IMR-90 (cell line): ENCODE results near the gene ERCC8. TPM values are rescaled to one million over a fixed set of nuclear protein-coding genes. Genes with fewer than 3 reads are reported as not detected.

Source experiments
- ATAC-seq: fragments of 200-7000 bp; cut with Tn5 transposase; 2 replicates; pipeline ENCODE4 v1.9.1; 2020; ENCODE audit warnings: low read depth, mild to moderate bottlenecking, moderate library complexity
- BruUV-seq: library from RNA; stranded (reverse); fragments of 400-500 nt; replicated peaks from 2 replicates; lab custom pipeline; 2021; lab: Mats Ljungman, UMichigan
- CTCF ChIA-PET: fragments of 300-600 bp; formaldehyde crosslinking; extraction: SDS; loops from one replicate; lab custom pipeline; 2021; ENCODE audit warnings: antibody characterized with exemption; lab: Yijun Ruan, JAX
- POLR2A ChIA-PET: fragments of 300-600 bp; sonication (Branson Sonifier 250); formaldehyde crosslinking; loops from one replicate; lab custom pipeline; 2022; ENCODE audit warnings: antibody characterized with exemption; ENCODE audit not compliant: unreplicated experiment; lab: Charles Lee
- DNase-seq: peaks from one replicate; pipeline ENCODE4 v3.0.0; 2013
- H2AFZ ChIP-seq: replicated peaks from 2 replicates; pipeline ENCODE3; 2013; ENCODE audit warnings: low read length, mild to moderate bottlenecking; ENCODE audit not compliant: poor library complexity
- H2AK5ac ChIP-seq: 2 replicates; pipeline ENCODE4 v1.6.1; 2013; ENCODE audit warnings: low read depth, low read length, inconsistent platforms
- H2AK9ac ChIP-seq: replicated peaks from 2 replicates; pipeline ENCODE3; 2013; ENCODE audit warnings: mild to moderate bottlenecking, low read depth, low read length, moderate library complexity; ENCODE audit not compliant: poor library complexity
- H2BK120ac ChIP-seq: 2 replicates; pipeline ENCODE4 v1.6.1; 2013; ENCODE audit warnings: low read depth, low read length, inconsistent platforms
- H2BK15ac ChIP-seq: 3 replicates; pipeline ENCODE4 v1.6.1; 2013; ENCODE audit warnings: low read depth, low read length, inconsistent platforms
- H2BK20ac ChIP-seq: 2 replicates; pipeline ENCODE4 v1.6.1; 2013; ENCODE audit warnings: low read depth, mild to moderate bottlenecking, inconsistent platforms, low read length, moderate library complexity
- H2BK5ac ChIP-seq: 2 replicates; pipeline ENCODE4 v1.6.1; 2013; ENCODE audit warnings: mild to moderate bottlenecking, low read depth, low read length, inconsistent platforms; ENCODE audit not compliant: poor library complexity, severe bottlenecking
- H3K14ac ChIP-seq: replicated peaks from 2 replicates; pipeline ENCODE4 v1.6.1; 2013; ENCODE audit warnings: low read depth, low read length, inconsistent platforms
- H3K18ac ChIP-seq: 2 replicates; pipeline ENCODE4 v1.6.1; 2013; ENCODE audit warnings: low read depth, low read length, control low read depth
- H3K23ac ChIP-seq: 2 replicates; pipeline ENCODE4 v1.6.1; 2013; ENCODE audit warnings: low read depth, low read length, inconsistent platforms
- H3K27ac ChIP-seq: 2 replicates; pipeline ENCODE4 v1.5.1; 2013; ENCODE audit warnings: mild to moderate bottlenecking, control low read depth, low read length; ENCODE audit not compliant: insufficient read depth
- H3K27me3 ChIP-seq: 2 replicates; pipeline ENCODE4 v1.6.1; 2013; ENCODE audit warnings: low read length; ENCODE audit not compliant: control insufficient read depth, insufficient read depth
- H3K36me3 ChIP-seq: 2 replicates; pipeline ENCODE4 v1.6.1; 2013; ENCODE audit warnings: low read length, mixed read lengths; ENCODE audit not compliant: control insufficient read depth, insufficient read depth
- H3K4ac ChIP-seq: 2 replicates; pipeline ENCODE4 v1.6.1; 2013; ENCODE audit warnings: low read depth, low read length, inconsistent platforms
- H3K4me1 ChIP-seq: 2 replicates; pipeline ENCODE4 v1.6.1; 2013; ENCODE audit warnings: low read length, mixed read lengths; ENCODE audit not compliant: control insufficient read depth, insufficient read depth
- H3K4me2 ChIP-seq: 2 replicates; pipeline ENCODE4 v1.6.1; 2013; ENCODE audit warnings: low read depth, mild to moderate bottlenecking, control low read depth, low read length, moderate library complexity
- H3K4me3 ChIP-seq: 2 replicates; pipeline ENCODE4 v1.5.1; 2013; ENCODE audit warnings: low read depth, mild to moderate bottlenecking, control low read depth, low read length, moderate library complexity; ENCODE audit not compliant: insufficient read depth
- H3K56ac ChIP-seq: 2 replicates; pipeline ENCODE4 v1.6.1; 2013; ENCODE audit warnings: low read length, inconsistent platforms; ENCODE audit not compliant: insufficient read depth; ENCODE audit errors: extremely low read depth
- H3K79me1 ChIP-seq, 2 experiments: 2 replicates each; pipeline ENCODE4 v1.6.1; 2013; ENCODE audit warnings: low read length in 2 of 2, inconsistent platforms in 1 of 2, low read depth in 1 of 2
- H3K9ac ChIP-seq: 2 replicates; pipeline ENCODE4 v1.6.1; 2013; ENCODE audit warnings: low read depth, low read length, control low read depth
- H3K9me1 ChIP-seq: 2 replicates; pipeline ENCODE4 v1.6.1; 2013; ENCODE audit warnings: low read length, inconsistent platforms; ENCODE audit not compliant: insufficient read depth
- H3K9me3 ChIP-seq: 2 replicates; pipeline ENCODE4 v1.6.1; 2013; ENCODE audit warnings: low read length; ENCODE audit not compliant: control insufficient read depth, insufficient read depth
- H4K20me1 ChIP-seq: 2 replicates; pipeline ENCODE4 v1.6.1; 2013; ENCODE audit warnings: low read length, inconsistent platforms; ENCODE audit not compliant: insufficient read depth
- H4K5ac ChIP-seq: 2 replicates; pipeline ENCODE4 v1.6.1; 2013; ENCODE audit warnings: mild to moderate bottlenecking, low read depth, low read length, control low read depth
- H4K8ac ChIP-seq, 2 experiments: 2 replicates each; pipeline ENCODE4 v1.6.1; 2013; ENCODE audit warnings: low read depth in 2 of 2, low read length in 2 of 2, control low read depth in 1 of 2, inconsistent platforms in 1 of 2
- H4K91ac ChIP-seq: 2 replicates; pipeline ENCODE4 v1.6.1; 2013; ENCODE audit warnings: low read depth, low read length, inconsistent platforms; ENCODE audit not compliant: insufficient read depth
- RAD21 ChIP-seq: IDR thresholded peaks from 2 replicates; pipeline ENCODE4 v1.6.1; 2012; ENCODE audit warnings: low read length, improper control_type of control experiment
- RFX5 ChIP-seq: IDR thresholded peaks from 2 replicates; pipeline ENCODE4 v1.8.0; 2012; ENCODE audit warnings: low read depth, mild to moderate bottlenecking, low read length, moderate library complexity
- SMC3 ChIP-seq: fragments of 150-350 bp; IDR thresholded peaks from 2 replicates; pipeline ENCODE4 v1.6.1; 2016; ENCODE audit warnings: low read depth, mild to moderate bottlenecking, antibody characterized with exemption, low read length, moderate library complexity
- dilution Hi-C: fragments of 300-500 bp; cut with HindIII; formaldehyde crosslinking; loops from one replicate; pipeline ENCODE4 v1.14.3; 2018; ENCODE audit warnings: low sequenced_read_pairs; ENCODE audit not compliant: unreplicated experiment
- in situ Hi-C: fragments of 300-500 bp; cut with MboI; formaldehyde crosslinking; loops from 3 replicates; pipeline ENCODE4 v1.14.3; 2019; ENCODE audit warnings: low sequenced_read_pairs, inconsistent platforms, mixed read lengths
- intact Hi-C: fragments of 100-400 bp; cut with micrococcal nuclease; formaldehyde crosslinking; loops from 2 replicates; pipeline ENCODE4 v1.10.0; 2022
- polyA plus RNA-seq, 3 experiments: library from polyadenylated mRNA; depleted of rRNA; stranded (reverse); fragments of >200 nt; gene quantifications; 2 replicates each; pipeline ENCODE4 v1.2.3, GENCODE V29; 2012; ENCODE audit warnings: low replicate concordance in 1 of 3
- total RNA-seq: library from RNA; depleted of rRNA; stranded (reverse); fragments of >200 nt; gene quantifications from 2 replicates; pipeline ENCODE4 v1.2.3, GENCODE V29; 2012
- TF ChIP-seq, protein P1 (sequence below): conservative IDR thresholded peaks from 2 replicates; pipeline ENCODE4 v1.5.1; 2012; ENCODE audit warnings: mild to moderate bottlenecking, low read depth, low read length, improper control_type of control experiment

The ERCC8 gene
- total and polyA plus RNA-seq, 2 of the 4 experiments (the other 2 are of a cell fraction) = 12.6 to 29.2 TPM

DNA sequence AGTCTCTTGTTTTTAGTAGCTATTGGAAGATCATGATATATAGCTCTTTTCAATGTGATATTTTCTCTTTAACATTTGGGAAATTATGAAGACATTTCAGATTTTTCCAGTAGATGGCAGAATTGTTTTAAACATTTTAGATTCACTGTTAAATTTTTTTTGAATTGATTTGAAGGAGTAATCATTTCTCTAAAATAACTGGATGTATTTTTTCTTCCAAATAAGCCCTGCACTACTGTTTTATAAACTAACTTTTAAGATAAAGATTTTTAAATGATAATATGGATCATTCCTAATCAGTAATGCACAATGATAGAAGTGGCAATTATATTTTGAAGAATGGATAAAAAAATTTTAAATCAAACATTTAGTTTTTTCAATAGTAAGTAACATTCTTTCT is 14.3 kb upstream of the ERCC8 start:
- Histone ChIP-seq H3K79me1 (peaks cover 5 to 7% of the 10 kb centered on the region in 2 experiments), H3K9ac (no peak overlapping the region), H2BK5ac (no peak overlapping the region), H3K56ac (no peak overlapping the region), H3K18ac (no peak overlapping the region), H3K9me3 (no peaks in the 10 kb centered on the region), H3K36me3 (no peaks in the 10 kb centered on the region), H4K20me1 (no peaks in the 10 kb centered on the region; the same call in 1 of the 2 replicates), H3K4me1 (no peaks in the 10 kb centered on the region), H3K27ac (no peak overlapping the region), H2AK5ac (no peak overlapping the region), H3K4me3 (no peak overlapping the region), H3K27me3 (no peaks in the 10 kb centered on the region), H3K4me2 (no peak overlapping the region), H2BK20ac (no peak overlapping the region), H4K5ac (no peak overlapping the region), H3K14ac (no peak overlapping the region), H3K23ac (no peak overlapping the region), H2AFZ (no peak overlapping the region), H2BK15ac (no peak overlapping the region), H4K8ac (no peak overlapping the region), H3K9me1 (no peaks in the 10 kb centered on the region), H2BK120ac (no peak overlapping the region), H4K91ac (no peak overlapping the region), H2AK9ac (no peak overlapping the region), H3K4ac (no peak overlapping the region)
- ATAC-seq = no peak
- intact Hi-C loops = loop anchor here (2.0 to 5.0 kb wide), 4 partner anchors 93 to 1186 kb away; no protein-coding TSS in a partner anchor
- BruUV-seq = no TSS peak
- dilution Hi-C loops = no loop called here
- peak; percentile 40 for DNase-seq
- in situ Hi-C loops = loop anchor here (25.0 kb wide), 2 partner anchors 703 to 978 kb away; no protein-coding TSS in a partner anchor
- CTCF ChIA-PET = interaction anchor here (1.1 kb wide), 1 partner anchor 14 kb away, joined by 3 read pairs; no protein-coding TSS in a partner anchor
- POLR2A ChIA-PET = no interaction called here
- TF ChIP-seq RAD21 (peak; percentile 46), RFX5 (no peak), SMC3 (peak; percentile 27; the same call in 1 of the 2 replicates)
- TF ChIP-seq, protein P1, sequence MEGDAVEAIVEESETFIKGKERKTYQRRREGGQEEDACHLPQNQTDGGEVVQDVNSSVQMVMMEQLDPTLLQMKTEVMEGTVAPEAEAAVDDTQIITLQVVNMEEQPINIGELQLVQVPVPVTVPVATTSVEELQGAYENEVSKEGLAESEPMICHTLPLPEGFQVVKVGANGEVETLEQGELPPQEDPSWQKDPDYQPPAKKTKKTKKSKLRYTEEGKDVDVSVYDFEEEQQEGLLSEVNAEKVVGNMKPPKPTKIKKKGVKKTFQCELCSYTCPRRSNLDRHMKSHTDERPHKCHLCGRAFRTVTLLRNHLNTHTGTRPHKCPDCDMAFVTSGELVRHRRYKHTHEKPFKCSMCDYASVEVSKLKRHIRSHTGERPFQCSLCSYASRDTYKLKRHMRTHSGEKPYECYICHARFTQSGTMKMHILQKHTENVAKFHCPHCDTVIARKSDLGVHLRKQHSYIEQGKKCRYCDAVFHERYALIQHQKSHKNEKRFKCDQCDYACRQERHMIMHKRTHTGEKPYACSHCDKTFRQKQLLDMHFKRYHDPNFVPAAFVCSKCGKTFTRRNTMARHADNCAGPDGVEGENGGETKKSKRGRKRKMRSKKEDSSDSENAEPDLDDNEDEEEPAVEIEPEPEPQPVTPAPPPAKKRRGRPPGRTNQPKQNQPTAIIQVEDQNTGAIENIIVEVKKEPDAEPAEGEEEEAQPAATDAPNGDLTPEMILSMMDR = peak; percentile 50
